Activated B cell treated with CpG ODN at 0.5 μM for 24 hours (primary cell): ENCODE data around the gene SAMSN1. TPM values are rescaled to one million over a fixed set of nuclear protein-coding genes. Genes with fewer than 3 reads are reported as not detected.

Experiments used
- ATAC-seq: fragments of 200-7000 bp; cut with Tn5 transposase; one replicate; pipeline ENCODE4 v1.10.0; 2021; ENCODE audit warnings: low read depth, mild to moderate bottlenecking, moderate library complexity
- CTCF ChIA-PET: fragments of 350-600 bp; sonication (Branson Sonifier 250); formaldehyde crosslinking; loops from one replicate; lab custom pipeline; 2021; ENCODE audit warnings: antibody characterized with exemption; lab: Charles Lee
- POLR2A ChIA-PET: fragments of 350-600 bp; sonication (Branson Sonifier 250); formaldehyde crosslinking; loops from one replicate; lab custom pipeline; 2021; ENCODE audit warnings: antibody characterized with exemption; lab: Charles Lee
- DNase-seq: peaks from one replicate; pipeline ENCODE4 v3.0.0; 2022
- H3K27ac Mint-ChIP-seq: one replicate; pipeline ENCODE4 v1.8.0; 2020; ENCODE audit warnings: mixed read lengths
- H3K27me3 Mint-ChIP-seq: one replicate; pipeline ENCODE4 v1.8.0; 2021; ENCODE audit warnings: mixed read lengths
- H3K36me3 Mint-ChIP-seq: one replicate; pipeline ENCODE4 v1.8.0; 2021; ENCODE audit warnings: low read depth, mixed read lengths
- H3K4me1 Mint-ChIP-seq: one replicate; pipeline ENCODE4 v1.8.0; 2021; ENCODE audit warnings: mixed read lengths
- H3K4me3 Mint-ChIP-seq: one replicate; pipeline ENCODE4 v1.8.0; 2020; ENCODE audit warnings: mild to moderate bottlenecking, mixed read lengths
- H3K9me3 Mint-ChIP-seq: one replicate; pipeline ENCODE4 v1.8.0; 2020; ENCODE audit warnings: mixed read lengths
- CTCF ChIP-seq: fragments of 200-600 bp; IDR thresholded peaks from one replicate; pipeline ENCODE4 v1.8.0; 2022; ENCODE audit warnings: antibody characterized with exemption, mild to moderate bottlenecking
- intact Hi-C: fragments of 100-400 bp; cut with micrococcal nuclease; formaldehyde crosslinking; loops from one replicate; pipeline ENCODE4 v1.15.1; 2024
- total RNA-seq: library from RNA; stranded (reverse); gene quantifications from 2 replicates; pipeline ENCODE4 v1.2.3, GENCODE V29; 2022

SAMSN1 gene
- total RNA-seq, result 48.7 and 49.7 TPM in 2 replicates

- Mint-ChIP-seq H3K27me3 (no peaks in the 10 kb centered on the region), H3K36me3 (peaks cover 13% of the 10 kb centered on the region), H3K9me3 (no peaks in the 10 kb centered on the region), H3K4me1 (peaks cover 64% of the 10 kb centered on the region), H3K4me3 (peak within 1 kb of the TSS; percentile 88), H3K27ac (peak within 1 kb of the TSS; percentile 87)
- ATAC-seq (peak; percentile 93), DNase-seq (no peak)
- CTCF ChIA-PET, result interaction anchor here (1.1 kb wide), 1 partner anchor 14 kb away, joined by 3 read pairs; no protein-coding TSS in a partner anchor
- intact Hi-C loops, result loop anchor here (1.0 to 5.0 kb wide), 4 partner anchors 11 to 192 kb away; no protein-coding TSS in a partner anchor
- no peak for TF ChIP-seq CTCF
- POLR2A ChIA-PET, result interaction anchor here (0.9 to 1.7 kb wide), 4 partner anchors 11 to 14 kb away, joined by 3 to 5 read pairs (median 4); no protein-coding TSS in a partner anchor
Measured at GRCh38 chr21:14545906-14546480, at the start of gene SAMSN1. Gene SAMSN1, minus strand, starts transcription at chr21:14546315. Its CDS starts 54 bp downstream, at chr21:14546261.

GRCh38 chr21:14595449-14595848 lies 49.3 kb upstream of the SAMSN1 start:
- CTCF ChIA-PET, result no interaction called here
- no peak for TF ChIP-seq CTCF
- POLR2A ChIA-PET, result no interaction called here

GRCh38 chr21:14594967-14595366 lies 48.9 kb upstream of the SAMSN1 start:
- Mint-ChIP-seq H3K36me3 (no peaks in the 10 kb centered on the region), H3K27me3 (no peaks in the 10 kb centered on the region), H3K9me3 (peaks cover 8% of the 10 kb centered on the region), H3K27ac (no peak overlapping the region), H3K4me3 (no peak overlapping the region), H3K4me1 (peaks cover 18% of the 10 kb centered on the region)
- no peak for TF ChIP-seq CTCF
- DNase-seq (no peak), ATAC-seq (no peak)
- ChIA-PET POLR2A (no interaction called here), CTCF (no interaction called here)
- intact Hi-C loops, result no loop called here

More at GRCh38 chr21:14595449-14595848, 49.3 kb upstream of the SAMSN1 start:
- intact Hi-C loops, result no loop called here
- no peak overlapping the region for H3K4me3 Mint-ChIP-seq
- peaks cover 8% of the 10 kb centered on the region for H3K9me3 Mint-ChIP-seq
- no peak for ATAC-seq
- H3K36me3 Mint-ChIP-seq, result no peaks in the 10 kb centered on the region
- no peaks in the 10 kb centered on the region for H3K27me3 Mint-ChIP-seq
- H3K27ac Mint-ChIP-seq, result no peak overlapping the region
- peaks cover 14% of the 10 kb centered on the region for H3K4me1 Mint-ChIP-seq
- DNase-seq, result no peak

GRCh38 chr21:14593230-14593629 lies 47.1 kb upstream of the SAMSN1 start:
- Mint-ChIP-seq H3K27me3 (no peaks in the 10 kb centered on the region), H3K4me1 (peaks cover 25% of the 10 kb centered on the region), H3K4me3 (no peak overlapping the region), H3K9me3 (peaks cover 8% of the 10 kb centered on the region), H3K27ac (no peak overlapping the region), H3K36me3 (no peaks in the 10 kb centered on the region)
- POLR2A ChIA-PET, result no interaction called here
- intact Hi-C loops, result no loop called here
- no peak for TF ChIP-seq CTCF
- CTCF ChIA-PET, result no interaction called here
- DNase-seq, result no peak
- ATAC-seq, result no peak

- Mint-ChIP-seq H3K27me3 (no peaks in the 10 kb centered on the region), H3K36me3 (no peaks in the 10 kb centered on the region), H3K9me3 (peaks cover 8% of the 10 kb centered on the region), H3K4me1 (peaks cover 25% of the 10 kb centered on the region), H3K4me3 (no peak overlapping the region), H3K27ac (no peak overlapping the region)
- DNase-seq (no peak), ATAC-seq (no peak)
- no peak for TF ChIP-seq CTCF
- POLR2A ChIA-PET, result interaction anchor here (1.4 kb wide), 1 partner anchor 34 kb away, joined by 3 read pairs; no protein-coding TSS in a partner anchor
- intact Hi-C loops, result no loop called here
- CTCF ChIA-PET, result interaction anchor here (0.6 kb wide), 1 partner anchor 9 kb away, joined by 3 read pairs; no protein-coding TSS in a partner anchor
Measured at GRCh38 chr21:14592296-14593000, 46.3 kb upstream of the SAMSN1 start.
